Jurkat, Clone E6-1 (cell line): ENCODE measurements around the gene PTPRN2.
A peak's percentile ranks its signal among the peaks of the same experiment; 100 is the strongest.

Experiments
- DNase-seq: peaks from one replicate; pipeline ENCODE4 v3.0.0-alpha.2; 2011; ENCODE audit warnings: low read depth, low spot score
- H3K4me3 ChIP-seq: 2 replicates; pipeline ENCODE4 v1.5.1; 2011; ENCODE audit warnings: mild to moderate bottlenecking, low read length, control low read depth, moderate library complexity

The PTPRN2 gene

GRCh38 chr7:157693071-157693520 is 894.5 kb downstream of the PTPRN2 start:
- no peak for DNase-seq
- no peak overlapping the region for H3K4me3 ChIP-seq

- DNase-seq = no peak
- H3K4me3 ChIP-seq = no peak overlapping the region
Observed at GRCh38 chr7:157692460-157693011, 895.1 kb downstream of the PTPRN2 start.

- DNase-seq = no peak
- no peak overlapping the region; the same call in 1 of the 2 replicates for H3K4me3 ChIP-seq
Observed at GRCh38 chr7:157691586-157692459, 895.8 kb downstream of the PTPRN2 start.

- DNase-seq = no peak
- H3K4me3 ChIP-seq = peak overlapping the region; percentile 79
Observed at GRCh38 chr7:157690833-157691585, 896.6 kb downstream of the PTPRN2 start.

- DNase-seq = no peak
- H3K4me3 ChIP-seq = peak overlapping the region; percentile 79
Observed at GRCh38 chr7:157690058-157690832, 897.4 kb downstream of the PTPRN2 start.

- no peak for DNase-seq
- peak overlapping the region; percentile 79 for H3K4me3 ChIP-seq
Observed at GRCh38 chr7:157689269-157690057, 898.2 kb downstream of the PTPRN2 start.

- no peak for DNase-seq
- no peak overlapping the region for H3K4me3 ChIP-seq
Observed at GRCh38 chr7:157688533-157689268, 898.9 kb downstream of the PTPRN2 start.

GRCh38 chr7:157687845-157688532 is 899.6 kb downstream of the PTPRN2 start:
- no peak overlapping the region for H3K4me3 ChIP-seq
- DNase-seq = no peak

GRCh38 chr7:157687158-157687557 is 900.5 kb downstream of the PTPRN2 start:
- DNase-seq = no peak
- H3K4me3 ChIP-seq = no peak overlapping the region

GRCh38 chr7:157686285-157686894 is 901.2 kb downstream of the PTPRN2 start:
- DNase-seq = no peak
- H3K4me3 ChIP-seq = no peak overlapping the region

GRCh38 chr7:157685430-157686284 is 902.0 kb downstream of the PTPRN2 start:
- H3K4me3 ChIP-seq = no peak overlapping the region
- DNase-seq = no peak

GRCh38 chr7:157684909-157685429 is 902.7 kb downstream of the PTPRN2 start:
- no peak overlapping the region for H3K4me3 ChIP-seq
- DNase-seq = no peak

GRCh38 chr7:157684157-157684908 is 903.3 kb downstream of the PTPRN2 start:
- no peak overlapping the region for H3K4me3 ChIP-seq
- DNase-seq = no peak

- H3K4me3 ChIP-seq = no peak overlapping the region
- DNase-seq = no peak
Observed at GRCh38 chr7:157683747-157684156, 903.9 kb downstream of the PTPRN2 start.
